GM23338 (cell line): ENCODE measurements around the gene CPLX1. TPM values are rescaled to one million over a fixed set of nuclear protein-coding genes. Genes with fewer than 3 reads are reported as not detected.

Source experiments
- ATAC-seq: fragments of 200-7000 bp; cut with Tn5 transposase; 3 replicates; pipeline ENCODE4 v1.9.1; 2020
- DNase-seq: peaks from one replicate; pipeline ENCODE4 v3.0.0-alpha.2; 2015; ENCODE audit warnings: low spot score
- H2AFZ ChIP-seq: fragments of 200-600 bp; sonication (generic); 2 replicates; pipeline ENCODE4 v1.8.0; 2016; ENCODE audit warnings: antibody characterized with exemption, mild to moderate bottlenecking, moderate library complexity
- H3F3A ChIP-seq: fragments of 200-600 bp; sonication (generic); replicated peaks from 2 replicates; pipeline ENCODE4 v1.8.0; 2017; ENCODE audit warnings: antibody characterized with exemption, mixed run types, low read depth
- H3K27ac ChIP-seq: fragments of 200-600 bp; sonication (generic); 2 replicates; pipeline ENCODE4 v1.6.1; 2016; ENCODE audit warnings: low read depth
- H3K27me3 ChIP-seq: fragments of 200-600 bp; sonication (generic); 2 replicates; pipeline ENCODE4 v1.8.0; 2016; ENCODE audit warnings: mild to moderate bottlenecking, mixed run types, moderate library complexity; ENCODE audit not compliant: insufficient read depth
- H3K36me3 ChIP-seq: fragments of 200-600 bp; sonication (generic); 2 replicates; pipeline ENCODE4 v1.8.0; 2016; ENCODE audit warnings: mild to moderate bottlenecking; ENCODE audit not compliant: insufficient read depth
- H3K4me1 ChIP-seq: fragments of 200-600 bp; sonication (generic); 2 replicates; pipeline ENCODE4 v1.8.0; 2016; ENCODE audit warnings: mild to moderate bottlenecking, moderate library complexity; ENCODE audit not compliant: insufficient read depth
- H3K4me2 ChIP-seq: fragments of 200-600 bp; sonication (generic); 2 replicates; pipeline ENCODE4 v1.7.1; 2017; ENCODE audit warnings: mixed run types
- H3K4me3 ChIP-seq: fragments of 200-600 bp; sonication (generic); 2 replicates; pipeline ENCODE4 v1.6.1; 2016; ENCODE audit warnings: mixed run types
- H3K79me2 ChIP-seq: fragments of 200-600 bp; sonication (generic); replicated peaks from 2 replicates; pipeline ENCODE4 v1.8.0; 2017; ENCODE audit warnings: mild to moderate bottlenecking; ENCODE audit not compliant: insufficient read depth
- H3K9me2 ChIP-seq: fragments of 200-600 bp; sonication (generic); 2 replicates; pipeline ENCODE4 v1.8.0; 2017; ENCODE audit not compliant: insufficient read depth
- H4K20me1 ChIP-seq: fragments of 200-600 bp; sonication (generic); replicated peaks from 2 replicates; pipeline ENCODE4 v1.8.0; 2017; ENCODE audit warnings: mild to moderate bottlenecking; ENCODE audit not compliant: insufficient read depth
- H3K27ac Mint-ChIP-seq: 2 replicates; pipeline ENCODE4 v1.8.0; 2020; ENCODE audit warnings: inconsistent platforms, mild to moderate bottlenecking, moderate library complexity, mixed read lengths
- H3K27me3 Mint-ChIP-seq: 3 replicates; pipeline ENCODE4 v1.8.0; 2022; ENCODE audit warnings: low read depth, mild to moderate bottlenecking, moderate library complexity, mixed read lengths, inconsistent platforms; ENCODE audit not compliant: insufficient read depth, poor library complexity
- H3K36me3 Mint-ChIP-seq: 3 replicates; pipeline ENCODE4 v1.8.0; 2021; ENCODE audit warnings: low read depth, mild to moderate bottlenecking, inconsistent platforms, moderate library complexity, mixed read lengths
- H3K4me1 Mint-ChIP-seq: 3 replicates; pipeline ENCODE4 v1.8.0; 2020; ENCODE audit warnings: mild to moderate bottlenecking, inconsistent platforms, mixed read lengths
- H3K4me3 Mint-ChIP-seq: 3 replicates; pipeline ENCODE4 v1.8.0; 2021; ENCODE audit warnings: moderate library complexity, mild to moderate bottlenecking, inconsistent platforms, mixed read lengths
- H3K9me3 Mint-ChIP-seq: 3 replicates; pipeline ENCODE4 v1.8.0; 2020; ENCODE audit warnings: moderate library complexity, mild to moderate bottlenecking, inconsistent platforms, mixed read lengths
- CREB1 ChIP-seq: fragments of 250-450 bp; sonication (Bioruptor Pico); IDR thresholded peaks from 2 replicates; pipeline ENCODE4 v1.5.0; 2020; ENCODE audit warnings: low read depth, mild to moderate bottlenecking, moderate library complexity
- EZH2 ChIP-seq: fragments of 200-600 bp; sonication (generic); IDR thresholded peaks from one replicate; pipeline ENCODE4 v1.8.0; 2017; ENCODE audit warnings: antibody characterized with exemption, mild to moderate bottlenecking, low read depth; ENCODE audit not compliant: unreplicated experiment
- EZH2phosphoT487 ChIP-seq: fragments of 200-600 bp; sonication (generic); IDR thresholded peaks from one replicate; pipeline ENCODE4 v1.8.1; 2018; ENCODE audit warnings: antibody characterized with exemption; ENCODE audit not compliant: unreplicated experiment
- JUNB ChIP-seq: IDR thresholded peaks from one replicate; pipeline ENCODE4 v1.6.1; 2016; ENCODE audit warnings: antibody characterized with exemption; ENCODE audit not compliant: unreplicated experiment
- NANOG ChIP-seq: IDR thresholded peaks from 2 replicates; pipeline ENCODE4 v1.6.1; 2016; ENCODE audit warnings: antibody characterized with exemption, borderline replicate concordance
- POLR2AphosphoS5 ChIP-seq: IDR thresholded peaks from 2 replicates; pipeline ENCODE4 v1.6.1; 2016; ENCODE audit warnings: antibody characterized with exemption, low read depth
- STAT1 ChIP-seq: IDR thresholded peaks from one replicate; pipeline ENCODE4 v1.6.1; 2016; ENCODE audit warnings: antibody characterized with exemption; ENCODE audit not compliant: unreplicated experiment
- ZNF114 ChIP-seq: fragments of 250-450 bp; sonication (Bioruptor Pico); IDR thresholded peaks from 2 replicates; pipeline ENCODE4 v1.5.0; 2020; ENCODE audit warnings: mild to moderate bottlenecking, moderate library complexity
- ZNF331 ChIP-seq: fragments of 250-450 bp; sonication (Bioruptor Pico); IDR thresholded peaks from 2 replicates; pipeline ENCODE4 v1.5.0; 2020; ENCODE audit warnings: low read depth, mild to moderate bottlenecking, moderate library complexity
- polyA plus RNA-seq: library from polyadenylated mRNA; unstranded; fragments of >200 nt; fragmentation: Nextera tagmentation; extraction: Ambion mirVana; gene quantifications from 2 replicates; pipeline ENCODE4 v1.2.1, GENCODE V29; 2016
- total RNA-seq: library from RNA; depleted of rRNA; stranded (reverse); fragments of >200 nt; shearing (Covaris generic); gene quantifications from 2 replicates; pipeline ENCODE4 v1.2.3, GENCODE V29; 2014
- TF ChIP-seq, protein P1 (sequence below), 2 experiments: fragments of 200-600 bp in 1 of 2; sonication (generic) in 1 of 2; conservative IDR thresholded peaks; 2 replicates each; pipeline versions ENCODE4 v1.5.1 to v1.6.1; 2016 to 2017; ENCODE audit warnings: antibody characterized with exemption in 2 of 2, low read depth in 2 of 2, mild to moderate bottlenecking in 2 of 2, moderate library complexity in 1 of 2
- TF ChIP-seq, protein P2 (sequence below): fragments of 250-450 bp; sonication (Bioruptor Pico); IDR thresholded peaks from 2 replicates; pipeline ENCODE4 v1.5.0; 2020; ENCODE audit warnings: mild to moderate bottlenecking, moderate library complexity
- TF ChIP-seq, protein P3 (sequence below): IDR thresholded peaks from one replicate; pipeline ENCODE4 v1.6.1; 2018; ENCODE audit warnings: antibody characterized with exemption; ENCODE audit not compliant: unreplicated experiment
- TF ChIP-seq, protein P4 (sequence below): IDR thresholded peaks from 2 replicates; pipeline ENCODE4 v1.6.1; 2016; ENCODE audit warnings: antibody characterized with exemption

CPLX1 gene
- total and polyA plus RNA-seq, 2 experiments from 2014 or later, result 0.86 to 0.97 TPM

DNA sequence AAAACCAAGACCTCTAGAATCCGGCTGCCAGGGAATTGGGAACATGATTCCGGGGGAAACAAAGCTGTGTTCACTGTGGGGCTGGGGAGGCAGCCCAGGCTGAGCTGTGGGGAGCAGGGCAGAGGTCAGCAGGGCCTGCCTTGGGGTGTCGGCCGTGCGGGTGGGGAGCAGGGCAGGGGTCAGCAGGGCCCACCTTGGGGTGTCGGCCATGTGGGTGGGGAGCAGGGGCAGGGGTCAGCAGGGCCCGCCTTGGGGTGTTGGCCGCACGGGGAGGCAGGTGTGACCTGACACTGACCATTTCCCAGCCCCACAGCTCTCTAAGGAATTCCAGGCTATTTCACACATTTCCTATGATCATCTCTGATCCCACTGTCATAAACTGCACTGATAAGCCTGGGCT lies 45.6 kb upstream of the CPLX1 start:
- no peaks in the 10 kb centered on the region for H4K20me1 ChIP-seq
- H3F3A ChIP-seq, result peaks cover 18% of the 10 kb centered on the region
- Mint-ChIP-seq H3K9me3 (0 out of 3 replicates have a peak, but pooled peaks cover 4% of the 10 kb centered on the region), H3K27me3 (peaks cover 6% of the 10 kb centered on the region), H3K27ac (no peak overlapping the region), H3K4me3 (no peak overlapping the region), H3K4me1 (no peaks in the 10 kb centered on the region; the same call in 2 of the 3 replicates), H3K36me3 (peaks cover 36% of the 10 kb centered on the region)
- ATAC-seq (no peak), DNase-seq (no peak)
- H3K4me2 ChIP-seq, result no peak overlapping the region
- H3K27me3 ChIP-seq, result no peaks in the 10 kb centered on the region
- TF ChIP-seq, protein P1, sequence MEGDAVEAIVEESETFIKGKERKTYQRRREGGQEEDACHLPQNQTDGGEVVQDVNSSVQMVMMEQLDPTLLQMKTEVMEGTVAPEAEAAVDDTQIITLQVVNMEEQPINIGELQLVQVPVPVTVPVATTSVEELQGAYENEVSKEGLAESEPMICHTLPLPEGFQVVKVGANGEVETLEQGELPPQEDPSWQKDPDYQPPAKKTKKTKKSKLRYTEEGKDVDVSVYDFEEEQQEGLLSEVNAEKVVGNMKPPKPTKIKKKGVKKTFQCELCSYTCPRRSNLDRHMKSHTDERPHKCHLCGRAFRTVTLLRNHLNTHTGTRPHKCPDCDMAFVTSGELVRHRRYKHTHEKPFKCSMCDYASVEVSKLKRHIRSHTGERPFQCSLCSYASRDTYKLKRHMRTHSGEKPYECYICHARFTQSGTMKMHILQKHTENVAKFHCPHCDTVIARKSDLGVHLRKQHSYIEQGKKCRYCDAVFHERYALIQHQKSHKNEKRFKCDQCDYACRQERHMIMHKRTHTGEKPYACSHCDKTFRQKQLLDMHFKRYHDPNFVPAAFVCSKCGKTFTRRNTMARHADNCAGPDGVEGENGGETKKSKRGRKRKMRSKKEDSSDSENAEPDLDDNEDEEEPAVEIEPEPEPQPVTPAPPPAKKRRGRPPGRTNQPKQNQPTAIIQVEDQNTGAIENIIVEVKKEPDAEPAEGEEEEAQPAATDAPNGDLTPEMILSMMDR (conservative IDR thresholded peaks at IDR 0.05; ENCODE audit: low read depth in 2 of 2), result no peak
- TF ChIP-seq, protein P2, sequence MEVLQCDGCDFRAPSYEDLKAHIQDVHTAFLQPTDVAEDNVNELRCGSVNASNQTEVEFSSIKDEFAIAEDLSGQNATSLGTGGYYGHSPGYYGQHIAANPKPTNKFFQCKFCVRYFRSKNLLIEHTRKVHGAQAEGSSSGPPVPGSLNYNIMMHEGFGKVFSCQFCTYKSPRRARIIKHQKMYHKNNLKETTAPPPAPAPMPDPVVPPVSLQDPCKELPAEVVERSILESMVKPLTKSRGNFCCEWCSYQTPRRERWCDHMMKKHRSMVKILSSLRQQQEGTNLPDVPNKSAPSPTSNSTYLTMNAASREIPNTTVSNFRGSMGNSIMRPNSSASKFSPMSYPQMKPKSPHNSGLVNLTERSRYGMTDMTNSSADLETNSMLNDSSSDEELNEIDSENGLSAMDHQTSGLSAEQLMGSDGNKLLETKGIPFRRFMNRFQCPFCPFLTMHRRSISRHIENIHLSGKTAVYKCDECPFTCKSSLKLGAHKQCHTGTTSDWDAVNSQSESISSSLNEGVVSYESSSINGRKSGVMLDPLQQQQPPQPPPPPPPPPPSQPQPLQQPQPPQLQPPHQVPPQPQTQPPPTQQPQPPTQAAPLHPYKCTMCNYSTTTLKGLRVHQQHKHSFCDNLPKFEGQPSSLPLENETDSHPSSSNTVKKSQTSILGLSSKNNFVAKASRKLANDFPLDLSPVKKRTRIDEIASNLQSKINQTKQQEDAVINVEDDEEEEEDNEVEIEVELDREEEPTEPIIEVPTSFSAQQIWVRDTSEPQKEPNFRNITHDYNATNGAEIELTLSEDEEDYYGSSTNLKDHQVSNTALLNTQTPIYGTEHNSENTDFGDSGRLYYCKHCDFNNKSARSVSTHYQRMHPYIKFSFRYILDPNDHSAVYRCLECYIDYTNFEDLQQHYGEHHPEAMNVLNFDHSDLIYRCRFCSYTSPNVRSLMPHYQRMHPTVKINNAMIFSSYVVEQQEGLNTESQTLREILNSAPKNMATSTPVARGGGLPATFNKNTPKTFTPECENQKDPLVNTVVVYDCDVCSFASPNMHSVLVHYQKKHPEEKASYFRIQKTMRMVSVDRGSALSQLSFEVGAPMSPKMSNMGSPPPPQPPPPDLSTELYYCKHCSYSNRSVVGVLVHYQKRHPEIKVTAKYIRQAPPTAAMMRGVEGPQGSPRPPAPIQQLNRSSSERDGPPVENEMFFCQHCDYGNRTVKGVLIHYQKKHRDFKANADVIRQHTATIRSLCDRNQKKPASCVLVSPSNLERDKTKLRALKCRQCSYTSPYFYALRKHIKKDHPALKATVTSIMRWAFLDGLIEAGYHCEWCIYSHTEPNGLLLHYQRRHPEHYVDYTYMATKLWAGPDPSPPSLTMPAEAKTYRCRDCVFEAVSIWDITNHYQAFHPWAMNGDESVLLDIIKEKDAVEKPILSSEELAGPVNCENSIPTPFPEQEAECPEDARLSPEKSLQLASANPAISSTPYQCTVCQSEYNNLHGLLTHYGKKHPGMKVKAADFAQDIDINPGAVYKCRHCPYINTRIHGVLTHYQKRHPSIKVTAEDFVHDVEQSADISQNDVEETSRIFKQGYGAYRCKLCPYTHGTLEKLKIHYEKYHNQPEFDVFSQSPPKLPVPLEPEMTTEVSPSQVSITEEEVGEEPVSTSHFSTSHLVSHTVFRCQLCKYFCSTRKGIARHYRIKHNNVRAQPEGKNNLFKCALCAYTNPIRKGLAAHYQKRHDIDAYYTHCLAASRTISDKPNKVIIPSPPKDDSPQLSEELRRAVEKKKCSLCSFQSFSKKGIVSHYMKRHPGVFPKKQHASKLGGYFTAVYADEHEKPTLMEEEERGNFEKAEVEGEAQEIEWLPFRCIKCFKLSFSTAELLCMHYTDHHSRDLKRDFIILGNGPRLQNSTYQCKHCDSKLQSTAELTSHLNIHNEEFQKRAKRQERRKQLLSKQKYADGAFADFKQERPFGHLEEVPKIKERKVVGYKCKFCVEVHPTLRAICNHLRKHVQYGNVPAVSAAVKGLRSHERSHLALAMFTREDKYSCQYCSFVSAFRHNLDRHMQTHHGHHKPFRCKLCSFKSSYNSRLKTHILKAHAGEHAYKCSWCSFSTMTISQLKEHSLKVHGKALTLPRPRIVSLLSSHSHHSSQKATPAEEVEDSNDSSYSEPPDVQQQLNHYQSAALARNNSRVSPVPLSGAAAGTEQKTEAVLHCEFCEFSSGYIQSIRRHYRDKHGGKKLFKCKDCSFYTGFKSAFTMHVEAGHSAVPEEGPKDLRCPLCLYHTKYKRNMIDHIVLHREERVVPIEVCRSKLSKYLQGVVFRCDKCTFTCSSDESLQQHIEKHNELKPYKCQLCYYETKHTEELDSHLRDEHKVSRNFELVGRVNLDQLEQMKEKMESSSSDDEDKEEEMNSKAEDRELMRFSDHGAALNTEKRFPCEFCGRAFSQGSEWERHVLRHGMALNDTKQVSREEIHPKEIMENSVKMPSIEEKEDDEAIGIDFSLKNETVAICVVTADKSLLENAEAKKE, result no peak
- TF ChIP-seq, protein P3, sequence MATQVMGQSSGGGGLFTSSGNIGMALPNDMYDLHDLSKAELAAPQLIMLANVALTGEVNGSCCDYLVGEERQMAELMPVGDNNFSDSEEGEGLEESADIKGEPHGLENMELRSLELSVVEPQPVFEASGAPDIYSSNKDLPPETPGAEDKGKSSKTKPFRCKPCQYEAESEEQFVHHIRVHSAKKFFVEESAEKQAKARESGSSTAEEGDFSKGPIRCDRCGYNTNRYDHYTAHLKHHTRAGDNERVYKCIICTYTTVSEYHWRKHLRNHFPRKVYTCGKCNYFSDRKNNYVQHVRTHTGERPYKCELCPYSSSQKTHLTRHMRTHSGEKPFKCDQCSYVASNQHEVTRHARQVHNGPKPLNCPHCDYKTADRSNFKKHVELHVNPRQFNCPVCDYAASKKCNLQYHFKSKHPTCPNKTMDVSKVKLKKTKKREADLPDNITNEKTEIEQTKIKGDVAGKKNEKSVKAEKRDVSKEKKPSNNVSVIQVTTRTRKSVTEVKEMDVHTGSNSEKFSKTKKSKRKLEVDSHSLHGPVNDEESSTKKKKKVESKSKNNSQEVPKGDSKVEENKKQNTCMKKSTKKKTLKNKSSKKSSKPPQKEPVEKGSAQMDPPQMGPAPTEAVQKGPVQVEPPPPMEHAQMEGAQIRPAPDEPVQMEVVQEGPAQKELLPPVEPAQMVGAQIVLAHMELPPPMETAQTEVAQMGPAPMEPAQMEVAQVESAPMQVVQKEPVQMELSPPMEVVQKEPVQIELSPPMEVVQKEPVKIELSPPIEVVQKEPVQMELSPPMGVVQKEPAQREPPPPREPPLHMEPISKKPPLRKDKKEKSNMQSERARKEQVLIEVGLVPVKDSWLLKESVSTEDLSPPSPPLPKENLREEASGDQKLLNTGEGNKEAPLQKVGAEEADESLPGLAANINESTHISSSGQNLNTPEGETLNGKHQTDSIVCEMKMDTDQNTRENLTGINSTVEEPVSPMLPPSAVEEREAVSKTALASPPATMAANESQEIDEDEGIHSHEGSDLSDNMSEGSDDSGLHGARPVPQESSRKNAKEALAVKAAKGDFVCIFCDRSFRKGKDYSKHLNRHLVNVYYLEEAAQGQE, result no peak
- TF ChIP-seq EZH2phosphoT487 (no peak), ZNF331 (CRISPR knock-in tag) (no peak), STAT1 (no peak), JUNB (no peak), NANOG (no peak), ZNF114 (no peak), EZH2 (no peak), POLR2AphosphoS5 (no peak), CREB1 (CRISPR knock-in tag) (no peak)
- TF ChIP-seq, protein P4, sequence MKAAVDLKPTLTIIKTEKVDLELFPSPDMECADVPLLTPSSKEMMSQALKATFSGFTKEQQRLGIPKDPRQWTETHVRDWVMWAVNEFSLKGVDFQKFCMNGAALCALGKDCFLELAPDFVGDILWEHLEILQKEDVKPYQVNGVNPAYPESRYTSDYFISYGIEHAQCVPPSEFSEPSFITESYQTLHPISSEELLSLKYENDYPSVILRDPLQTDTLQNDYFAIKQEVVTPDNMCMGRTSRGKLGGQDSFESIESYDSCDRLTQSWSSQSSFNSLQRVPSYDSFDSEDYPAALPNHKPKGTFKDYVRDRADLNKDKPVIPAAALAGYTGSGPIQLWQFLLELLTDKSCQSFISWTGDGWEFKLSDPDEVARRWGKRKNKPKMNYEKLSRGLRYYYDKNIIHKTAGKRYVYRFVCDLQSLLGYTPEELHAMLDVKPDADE, result no peak
- no peak overlapping the region for H2AFZ ChIP-seq
- H3K4me1 ChIP-seq, result no peaks in the 10 kb centered on the region
- H3K4me3 ChIP-seq, result no peak overlapping the region
- H3K27ac ChIP-seq, result no peak overlapping the region
- H3K9me2 ChIP-seq, result no peaks in the 10 kb centered on the region
- no peaks in the 10 kb centered on the region for H3K36me3 ChIP-seq
- H3K79me2 ChIP-seq, result no peaks in the 10 kb centered on the region
